GM18867 (cell line): ENCODE data around the gene SH2D2A.

ENCODE experiments used
- ATAC-seq: cut with Tn5 transposase; IDR thresholded peaks from one replicate; pipeline ENCODE4 v1.9.1; 2021; ENCODE audit warnings: mild to moderate bottlenecking, moderate library complexity; ENCODE audit not compliant: unreplicated experiment

SH2D2A gene

DNA sequence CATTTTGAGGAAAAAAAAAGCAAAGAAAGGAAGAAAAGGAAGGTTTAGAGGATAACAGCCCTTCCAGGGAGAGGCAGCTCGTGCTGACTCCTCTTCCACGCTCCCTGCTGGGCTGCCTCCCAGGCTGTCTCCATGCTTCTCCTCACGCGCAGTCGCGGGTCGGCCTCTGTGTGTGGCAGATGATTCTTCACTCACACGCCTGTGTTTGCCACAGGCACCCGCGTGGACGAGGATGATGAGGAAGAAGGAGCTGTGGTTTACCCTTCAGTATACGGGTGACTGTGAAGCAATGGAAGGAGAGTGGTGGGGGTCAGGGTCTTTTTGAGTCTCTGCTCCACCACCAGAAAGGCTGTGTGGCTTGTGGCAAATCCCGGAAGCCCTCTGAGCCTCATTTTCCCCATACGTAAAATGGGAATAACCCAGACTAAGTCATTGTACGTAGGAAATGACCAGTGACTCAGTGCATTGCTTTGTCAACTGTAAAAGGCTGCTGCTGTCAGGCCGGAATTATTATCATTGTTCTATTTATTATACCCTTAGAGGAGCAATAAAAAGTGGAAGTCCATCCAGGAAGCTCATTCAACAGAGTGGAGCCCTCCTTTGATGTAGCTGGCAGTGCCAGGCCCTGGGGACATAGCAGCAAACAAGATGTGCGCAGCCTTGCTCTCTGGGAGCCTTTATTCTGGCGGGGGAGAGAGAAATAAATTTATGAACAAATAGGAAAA is 11.9 kb upstream of the SH2D2A start:
- ATAC-seq = no peak

DNA sequence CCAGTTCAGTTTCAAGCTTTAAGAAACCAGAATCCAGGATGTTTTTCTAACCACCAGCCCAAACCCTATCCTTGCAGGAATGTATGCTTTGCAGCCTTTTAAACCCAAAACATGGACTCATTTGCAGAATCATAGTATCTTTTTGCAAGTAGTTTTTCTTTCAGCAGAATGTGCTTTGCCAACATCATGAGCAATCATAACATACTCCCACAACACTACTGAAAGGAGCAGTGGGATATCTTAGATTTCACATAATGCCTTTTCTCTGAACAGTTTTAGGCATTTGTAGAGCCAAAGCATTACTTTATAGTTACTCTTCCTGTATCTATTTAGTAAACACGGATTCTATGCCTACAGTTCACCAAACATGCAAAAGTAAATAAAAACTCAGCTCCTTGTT is 10.0 kb upstream of the SH2D2A start:
- ATAC-seq = no peak

DNA sequence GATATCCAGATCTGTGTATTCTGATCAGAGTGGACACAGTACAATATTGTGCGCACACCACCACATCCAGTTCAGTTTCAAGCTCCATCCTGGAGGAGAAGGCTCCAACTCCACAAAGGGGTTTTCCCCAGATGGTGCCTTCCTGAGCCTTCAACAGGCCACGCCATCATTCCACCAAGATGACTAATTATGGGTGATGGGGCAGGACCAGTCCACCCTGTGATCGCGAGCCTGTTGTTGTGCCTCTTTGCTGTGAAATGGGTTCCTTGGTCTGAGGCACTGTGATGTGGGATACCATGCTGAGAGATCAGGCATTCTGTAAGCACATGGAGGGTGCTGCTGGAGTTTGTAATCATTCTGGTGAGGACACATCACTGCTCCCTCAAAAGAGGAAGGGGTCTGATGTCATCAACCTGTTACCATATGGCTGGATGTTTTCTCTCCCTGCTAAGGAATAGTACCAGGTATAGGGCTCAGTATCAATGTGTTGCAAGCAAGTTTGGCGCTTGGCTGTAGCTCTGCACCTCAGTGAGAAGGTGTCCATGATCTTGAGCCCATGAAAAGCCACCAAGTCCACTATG is 6.7 kb upstream of the SH2D2A start:
- no peak for ATAC-seq

DNA sequence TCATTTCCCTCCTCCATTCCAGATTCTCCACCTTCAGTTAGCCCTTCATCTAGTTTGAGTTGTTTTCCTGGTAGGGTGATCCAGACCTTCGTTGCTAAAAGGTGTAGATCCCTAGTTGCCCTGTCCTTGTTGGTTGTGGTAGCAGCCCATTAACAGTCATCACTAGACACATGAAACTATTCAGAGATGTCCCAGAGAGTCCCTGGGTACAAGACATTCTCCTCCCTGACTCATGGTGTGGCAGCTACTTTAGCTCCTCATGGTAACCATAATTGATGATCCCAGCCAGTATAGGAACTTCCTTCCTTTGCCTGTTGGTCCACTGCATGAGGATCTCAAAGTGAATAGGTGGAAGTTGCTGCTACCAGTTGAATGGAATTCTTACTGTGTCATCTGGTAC is 6.0 kb upstream of the SH2D2A start:
- no peak for ATAC-seq

DNA sequence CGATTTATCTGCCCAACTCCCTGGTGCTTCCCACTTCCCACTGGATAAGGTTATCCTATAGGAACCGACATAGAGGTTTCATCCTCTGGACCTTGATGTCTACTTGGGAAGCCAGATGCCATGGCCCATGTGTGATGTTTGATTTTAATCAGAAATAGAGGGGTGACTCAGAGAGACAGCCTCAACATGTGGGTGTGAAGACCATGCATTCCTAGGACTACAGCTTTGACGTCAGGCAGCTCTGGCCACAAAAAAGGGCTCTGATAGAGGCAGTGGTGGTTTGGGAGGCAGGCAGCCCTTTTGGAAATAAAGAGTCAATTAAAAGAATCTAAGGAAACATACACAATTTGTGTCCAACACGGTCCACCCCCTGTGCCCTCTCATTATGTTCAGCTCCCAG is 5.2 kb upstream of the SH2D2A start:
- ATAC-seq = no peak

DNA sequence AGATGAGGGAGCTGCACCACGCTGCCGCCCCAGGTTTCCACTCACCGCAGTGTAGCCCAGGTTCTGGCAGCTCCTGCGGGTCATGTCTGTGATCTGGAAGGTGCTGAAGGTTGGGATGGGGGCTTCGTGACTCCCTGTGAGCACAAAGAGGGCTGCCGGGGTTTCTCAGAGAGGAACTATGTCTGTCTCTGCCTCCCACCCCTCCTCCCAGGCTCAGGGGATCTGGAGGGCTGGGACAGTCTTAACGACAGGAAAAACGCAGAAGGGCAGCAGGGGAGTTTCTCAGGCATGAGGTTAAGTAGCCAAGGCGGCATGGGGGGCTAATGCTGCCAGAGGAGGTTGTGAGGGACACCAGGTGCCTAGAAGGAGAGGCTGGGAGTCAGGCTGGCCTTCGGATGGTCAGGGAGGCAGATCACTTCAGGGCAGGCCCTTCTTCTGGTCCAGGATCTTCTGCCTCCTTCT is 656 bp downstream of the SH2D2A start:
- no peak for ATAC-seq

DNA sequence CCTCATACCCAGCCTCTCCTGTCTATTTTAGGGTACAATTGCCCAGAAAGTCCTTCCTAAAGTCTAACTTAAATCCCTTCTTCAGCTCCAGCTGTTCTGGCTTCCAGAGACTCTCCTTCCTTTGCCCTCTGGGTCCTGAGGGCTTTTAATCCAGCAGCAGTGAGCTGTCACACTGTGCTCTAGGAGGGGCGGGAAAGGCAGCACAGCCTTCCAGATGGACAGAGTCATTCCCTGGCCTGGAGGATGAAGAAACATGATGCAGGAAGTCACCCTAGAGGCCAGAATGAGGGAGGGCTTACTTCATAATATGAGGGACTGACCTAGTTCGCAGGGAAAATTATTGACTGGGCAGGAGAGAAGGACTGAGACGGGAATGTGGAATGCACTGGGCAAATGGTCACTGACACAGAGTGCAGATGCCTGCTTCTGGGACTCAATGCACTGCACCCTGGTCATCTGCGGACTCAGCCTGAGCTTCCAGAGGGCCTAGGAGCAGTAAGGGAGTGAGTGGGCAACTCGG is 1.3 kb downstream of the SH2D2A start:
- no peak for ATAC-seq

DNA sequence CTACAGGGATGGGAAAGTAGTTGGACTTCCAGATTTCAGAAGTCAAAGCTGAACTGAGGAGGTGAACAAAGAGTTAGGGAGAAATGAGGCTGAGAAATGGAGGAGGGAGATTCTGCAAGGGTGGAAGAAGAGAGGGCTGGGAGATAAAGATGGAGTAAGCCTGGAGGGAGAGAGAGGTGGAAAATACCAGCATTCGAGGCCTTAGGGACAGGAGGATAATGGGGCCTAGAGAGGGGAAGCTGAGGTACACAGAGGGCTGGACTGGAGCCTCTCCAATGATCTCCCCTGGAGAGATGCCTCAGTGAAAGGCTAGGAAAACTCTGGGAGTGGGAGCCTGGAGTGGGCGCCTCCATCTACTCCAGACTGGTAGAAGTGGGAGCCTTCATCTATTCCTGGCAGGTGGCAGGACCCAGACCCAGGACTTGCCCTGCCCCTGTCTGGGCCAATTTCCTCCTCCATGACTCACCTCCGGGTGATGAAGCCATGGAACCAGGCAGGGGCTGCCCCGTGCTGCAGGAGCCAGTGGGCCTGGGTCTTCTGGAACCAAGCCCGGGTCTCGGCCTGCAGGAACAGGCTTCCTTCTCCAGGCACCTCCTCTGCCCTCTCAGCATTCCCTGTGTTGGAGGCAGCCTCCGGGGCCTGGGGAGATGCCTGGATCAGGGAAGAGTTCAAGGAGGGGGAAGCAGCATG is 1.9 kb downstream of the SH2D2A start:
- no peak for ATAC-seq

DNA sequence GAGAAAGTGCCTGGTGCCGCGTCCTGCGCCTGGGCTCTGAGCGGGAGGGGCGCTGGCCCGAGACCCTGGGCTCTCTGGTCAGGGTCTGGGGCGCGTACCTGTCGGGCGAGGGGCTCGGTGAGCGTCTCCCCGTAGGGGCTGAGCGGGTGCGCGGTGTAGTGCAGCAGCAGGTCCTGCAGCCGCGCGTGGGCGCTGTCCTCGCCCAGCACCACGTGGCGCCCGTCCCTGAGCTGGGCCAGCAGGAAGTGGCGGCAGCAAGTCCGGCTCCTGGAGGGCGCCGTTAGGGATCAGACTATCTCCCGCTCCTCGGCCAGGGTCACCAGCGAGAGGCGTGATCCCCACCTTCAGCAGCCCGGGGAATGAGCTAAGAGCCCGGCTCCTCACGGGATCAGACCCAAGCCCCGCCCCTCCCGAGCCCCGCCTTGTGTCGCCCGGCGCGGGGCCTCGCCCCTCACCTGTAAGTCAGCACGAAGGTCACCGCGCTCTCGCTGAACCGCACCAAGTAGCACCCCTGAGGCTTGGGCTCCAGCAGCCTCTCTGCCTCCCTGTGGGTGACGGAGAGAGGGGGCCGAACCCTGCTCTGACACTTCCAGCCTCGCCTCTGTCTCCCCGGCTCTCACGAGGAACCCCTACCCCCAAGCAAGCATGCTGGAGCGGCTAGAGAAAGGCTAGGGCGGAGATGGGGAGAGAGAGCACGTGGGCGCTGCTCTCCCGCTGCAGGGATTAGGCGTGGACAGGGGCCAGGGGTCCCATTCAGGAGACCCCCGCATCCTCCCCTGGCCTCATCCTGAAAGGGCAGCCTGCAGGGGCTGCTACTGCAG is 2.7 kb downstream of the SH2D2A start:
- no peak for ATAC-seq

DNA sequence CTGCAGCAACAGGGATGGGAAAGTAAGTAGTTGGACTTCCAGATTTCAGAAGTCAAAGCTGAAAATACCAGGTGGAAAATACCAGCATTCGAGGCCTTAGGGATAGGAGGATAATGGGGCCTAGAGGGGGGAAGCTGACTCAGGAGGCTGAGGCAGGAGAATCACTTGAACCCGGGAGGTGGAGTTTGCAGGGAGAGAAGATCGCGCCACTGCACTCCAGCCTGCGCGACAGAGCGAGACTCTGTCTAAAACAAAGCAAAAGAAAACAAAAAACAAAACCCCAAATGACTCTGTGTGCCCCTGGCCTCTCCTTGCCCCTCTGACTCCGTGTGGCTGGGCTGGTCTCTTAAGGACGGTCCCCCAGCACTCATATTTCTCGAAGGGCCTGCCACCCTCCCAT is 3.4 kb downstream of the SH2D2A start:
- ATAC-seq = no peak

DNA sequence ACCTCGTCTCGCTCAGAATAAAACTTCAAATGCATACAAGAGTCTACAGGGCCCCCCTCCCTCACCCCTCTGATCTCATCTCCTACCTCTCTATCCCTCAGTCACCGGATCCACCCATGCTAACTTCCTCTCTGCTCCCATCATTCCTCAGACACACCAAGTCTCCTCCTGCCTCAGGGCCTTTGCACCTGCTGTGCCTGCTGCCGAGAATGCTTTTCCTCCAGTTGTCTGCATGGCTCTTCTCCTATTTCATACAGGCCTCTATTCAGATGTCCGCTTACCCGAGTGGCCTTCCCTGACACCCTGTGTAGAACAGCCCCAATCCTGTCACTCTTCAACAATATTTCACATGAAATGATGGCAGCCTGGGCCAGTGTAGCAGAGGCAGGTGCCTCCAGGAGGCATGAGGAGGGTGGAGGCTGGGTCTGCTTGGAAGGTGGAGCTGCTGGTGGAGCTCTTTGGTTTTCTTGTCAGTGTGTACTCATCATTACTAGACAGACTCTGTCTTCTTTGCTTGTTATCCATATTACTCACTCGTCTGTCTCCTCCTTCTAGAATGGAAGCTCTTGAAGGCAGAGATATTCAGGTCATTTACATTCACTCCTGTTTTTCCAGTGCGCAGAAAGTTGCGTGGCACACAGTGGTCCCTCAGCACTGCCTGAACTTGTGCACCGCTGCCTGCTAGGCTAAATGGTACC is 4.2 kb downstream of the SH2D2A start:
- ATAC-seq = no peak

DNA sequence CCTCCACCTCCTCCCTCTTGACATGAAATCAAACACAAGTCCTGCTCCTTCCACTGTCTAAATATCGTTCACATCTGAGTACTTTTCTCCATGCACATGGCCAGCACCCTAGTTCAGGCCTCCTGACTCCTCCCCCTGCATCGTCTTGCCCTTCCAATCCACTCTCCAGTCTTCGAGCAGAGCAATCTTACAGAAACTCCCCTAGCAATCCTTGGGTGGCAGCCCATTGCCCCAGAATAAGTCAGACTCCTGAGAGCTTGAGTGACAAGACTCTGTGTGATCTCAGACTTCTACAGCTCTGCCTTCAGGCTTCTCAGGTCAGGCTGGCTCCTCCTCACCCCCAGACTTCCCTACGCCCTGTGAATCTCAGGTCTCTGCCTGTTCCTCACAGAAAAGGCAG is 5.5 kb downstream of the SH2D2A start:
- ATAC-seq = no peak

DNA sequence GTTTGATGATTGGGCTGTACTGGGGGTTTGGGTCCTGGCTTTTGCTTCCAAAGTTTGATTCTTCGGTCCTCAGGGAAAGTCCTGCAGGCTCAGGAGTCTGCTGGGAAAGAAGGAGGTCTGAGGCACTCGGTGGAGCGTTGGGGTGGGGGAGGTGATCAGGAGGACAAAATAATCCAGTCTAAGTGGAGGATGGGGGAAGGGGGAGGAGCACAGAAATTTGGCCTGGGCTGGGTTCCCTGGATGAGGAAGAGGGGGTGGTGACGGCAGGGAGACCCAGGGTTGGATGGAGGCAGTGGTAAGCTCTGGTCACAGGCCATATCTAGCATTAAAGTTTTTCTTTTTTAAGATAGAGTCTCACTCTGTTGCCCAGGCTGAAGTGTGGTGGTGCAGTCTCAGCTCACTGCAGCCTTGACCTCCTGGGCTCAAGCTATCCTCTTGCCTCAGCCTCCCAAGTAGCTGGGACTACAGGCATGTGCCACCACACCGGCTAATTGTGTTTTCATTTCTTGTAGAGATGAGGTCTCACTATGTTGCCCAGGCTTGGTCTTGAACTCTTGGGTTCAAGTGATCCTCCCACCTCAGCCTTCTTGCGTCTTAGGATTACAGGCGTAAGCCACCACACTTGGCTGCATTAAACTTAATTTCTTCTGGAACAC is 6.8 kb downstream of the SH2D2A start:
- no peak for ATAC-seq

DNA sequence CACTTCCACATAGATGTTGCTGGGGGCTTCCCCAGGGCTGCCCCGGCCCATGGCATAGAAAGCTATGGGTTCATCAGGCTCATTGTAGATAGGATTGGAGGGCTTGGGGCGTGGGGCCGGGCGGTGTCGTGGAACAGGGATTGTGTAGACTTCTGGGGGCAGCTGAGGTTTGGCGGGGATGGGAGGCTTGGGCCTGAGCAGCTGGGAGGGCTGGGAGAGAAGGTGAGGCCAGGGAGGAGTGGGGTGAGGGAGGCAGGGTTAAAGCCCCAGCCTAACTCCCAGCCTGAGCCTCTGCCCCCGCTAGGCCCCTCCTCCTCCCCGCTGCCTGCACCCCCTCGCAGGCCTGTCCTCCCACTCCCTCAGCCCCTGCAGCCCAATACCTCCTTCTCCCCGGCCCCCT is 7.4 kb downstream of the SH2D2A start:
- no peak for ATAC-seq

DNA sequence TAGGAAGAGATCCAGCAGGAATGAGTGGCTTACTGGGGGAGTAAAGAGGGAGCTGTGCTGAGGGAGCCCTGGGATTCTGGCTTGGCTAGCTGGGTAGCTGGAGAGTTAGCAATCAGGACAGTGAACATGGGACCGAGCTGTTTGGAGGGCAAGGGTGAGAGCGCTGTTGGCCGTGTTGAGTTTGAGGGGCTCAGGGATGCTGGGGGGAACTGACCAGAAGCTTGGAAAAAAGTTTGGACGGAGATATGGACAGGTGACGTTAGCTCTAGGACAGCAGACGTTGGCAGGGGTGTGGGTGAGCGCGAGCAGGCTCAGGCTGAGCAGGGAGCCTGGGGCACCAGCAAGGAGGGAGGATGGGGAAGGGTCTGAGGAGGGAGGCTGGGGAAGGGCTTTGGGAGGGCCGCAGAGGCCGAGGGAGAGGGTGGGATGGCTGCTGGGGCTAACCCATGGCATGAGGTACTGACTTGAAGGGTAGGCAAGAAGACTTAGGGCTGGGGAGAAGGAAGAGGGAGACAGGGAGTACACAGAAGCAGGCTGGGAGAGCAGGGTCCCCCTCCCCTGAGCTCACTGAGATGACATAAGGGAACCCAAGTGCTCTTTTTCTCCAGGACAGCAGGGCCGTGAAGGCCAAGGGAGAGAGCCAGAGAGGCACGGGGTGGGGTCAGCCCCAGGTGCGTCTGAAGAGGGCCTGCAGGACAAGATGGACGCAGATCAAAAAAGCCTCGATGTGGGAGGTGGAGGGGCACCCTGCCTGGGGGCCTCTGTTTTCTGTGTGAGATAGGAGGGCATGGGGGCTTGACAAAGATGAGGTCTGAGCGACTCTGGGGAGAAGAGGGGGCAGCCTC is 8.2 kb downstream of the SH2D2A start:
- ATAC-seq = no peak

DNA sequence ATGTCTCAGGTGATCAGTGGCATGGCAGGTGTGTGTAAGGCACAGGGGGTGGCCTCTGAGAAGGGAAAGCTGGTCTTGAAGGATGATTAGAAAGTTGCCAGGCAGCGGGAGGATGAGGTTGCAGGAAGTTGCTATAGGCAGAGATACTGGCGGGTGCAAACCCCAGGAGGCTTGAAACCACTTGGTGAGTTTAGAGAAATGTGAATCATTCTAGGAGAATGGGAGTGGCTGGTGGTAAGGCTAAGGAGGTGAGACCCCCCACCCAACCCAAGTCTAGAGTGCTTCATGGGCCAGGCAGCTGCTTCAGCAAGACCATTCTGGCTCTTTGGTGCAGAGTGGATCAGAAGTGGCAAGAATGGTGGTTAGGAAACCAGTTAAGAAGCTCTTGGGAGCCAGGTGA is 9.0 kb downstream of the SH2D2A start:
- ATAC-seq = no peak

DNA sequence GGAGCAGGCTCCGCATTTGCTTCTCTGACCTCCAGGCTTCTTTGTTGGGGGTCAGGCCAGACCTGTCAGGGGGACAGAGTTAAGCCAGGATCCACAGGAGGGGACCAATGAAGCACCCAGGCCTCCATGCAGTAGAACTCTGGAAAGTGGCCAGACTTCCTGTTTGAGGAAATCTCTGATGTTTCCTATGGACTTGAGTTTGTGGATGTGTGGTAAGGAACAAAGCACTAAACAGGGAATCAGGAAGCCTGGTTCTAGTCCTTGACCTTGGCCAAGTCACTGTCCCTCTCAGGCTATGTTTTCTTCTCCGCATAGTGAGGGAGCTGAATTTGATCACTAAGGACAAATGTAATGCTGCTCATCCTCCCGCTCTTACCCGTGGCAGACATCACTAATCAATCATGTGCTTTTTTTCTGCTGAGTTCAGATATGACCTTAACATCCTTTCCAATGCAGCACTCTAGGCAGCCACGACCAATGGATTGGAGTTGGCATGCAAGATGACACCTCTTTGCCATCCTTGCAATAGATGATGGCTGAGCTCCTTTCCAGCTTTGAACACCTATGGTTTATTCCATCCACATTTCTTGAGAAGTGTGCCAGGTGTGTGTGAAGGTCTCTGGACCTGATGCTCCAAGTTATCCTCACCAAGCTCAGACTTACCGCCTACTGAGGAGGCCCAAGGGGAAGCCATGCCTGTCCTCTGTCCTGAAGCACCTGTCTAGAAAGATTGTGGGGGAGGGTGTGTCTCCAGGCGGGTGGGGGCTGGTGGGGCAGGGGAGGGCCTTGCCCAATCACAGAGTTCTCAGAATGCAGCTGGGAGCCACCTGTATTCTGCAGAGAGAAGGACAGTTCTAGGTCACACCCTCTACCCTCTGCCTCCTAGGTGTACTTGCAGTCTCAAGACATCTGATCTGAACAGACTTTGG is 9.9 kb downstream of the SH2D2A start:
- no peak for ATAC-seq
